A549 (cell line): Measurements from ENCODE around the gene MEX3C. TPM values are rescaled to one million over a fixed set of nuclear protein-coding genes. Genes with fewer than 3 reads are reported as not detected.
A peak's percentile ranks its signal among the peaks of the same experiment; 100 is the strongest.

Experiments used
- ATAC-seq, 2 experiments: fragments of 200-7000 bp in 1 of 2; fragments of >200 bp in 1 of 2; cut with Nextera tagmentation in 1 of 2; cut with Tn5 transposase in 1 of 2; 3 replicates each; pipeline versions ENCODE4 v1.8.0 to v1.9.1; 2018 to 2020; ENCODE audit warnings: mild to moderate bottlenecking in 1 of 2, moderate library complexity in 1 of 2
- CTCF ChIA-PET: fragments of 300-600 bp; sonication (Branson Sonifier 250); formaldehyde crosslinking; extraction: SDS; loops from one replicate; lab custom pipeline; 2021; ENCODE audit warnings: antibody characterized with exemption, inconsistent platforms; lab: Yijun Ruan, JAX
- POLR2A ChIA-PET: fragments of 350-600 bp; formaldehyde crosslinking; extraction: SDS; loops from one replicate; lab custom pipeline; 2021; ENCODE audit warnings: antibody characterized with exemption, inconsistent platforms; lab: Yijun Ruan, JAX
- DNase-seq, 2 experiments: peaks; one replicate each; pipeline versions ENCODE4 v3.0.0 to v3.0.0-alpha.2; 2011 to 2016; ENCODE audit warnings: low read depth in 1 of 2, low spot score in 1 of 2
- FAIRE-seq: peaks from 2 replicates; lab custom pipeline; 2011; peaks lifted over from hg19 to GRCh38; lab: Jason Lieb, UNC
- H3K27ac ChIP-seq, 2 experiments: fragments of >200 bp; sonication (Bioruptor Twin); formaldehyde crosslinking; 3 replicates each; pipeline ENCODE4 v1.5.1; 2016 to 2017
- H3K4me1 ChIP-seq: fragments of >200 bp; sonication (Bioruptor Twin); formaldehyde crosslinking; 3 replicates; pipeline ENCODE4 v1.6.1; 2016
- H3K4me2 ChIP-seq: fragments of >200 bp; sonication (Bioruptor Twin); formaldehyde crosslinking; 3 replicates; pipeline ENCODE4 v1.6.1; 2016
- H3K4me3 ChIP-seq: fragments of >200 bp; sonication (Bioruptor Twin); formaldehyde crosslinking; 3 replicates; pipeline ENCODE4 v1.5.1; 2016
- H3K9me3 ChIP-seq: fragments of >200 bp; sonication (Bioruptor Twin); formaldehyde crosslinking; 3 replicates; pipeline ENCODE4 v1.6.1; 2016
- CHD4 ChIP-seq: fragments of 200-600 bp; sonication (generic); IDR thresholded peaks from 2 replicates; pipeline ENCODE4 v1.6.1; 2016; ENCODE audit warnings: antibody characterized with exemption, mild to moderate bottlenecking, borderline replicate concordance
- EHMT2 ChIP-seq: fragments of 200-600 bp; sonication (generic); IDR thresholded peaks from 2 replicates; pipeline ENCODE4 v1.6.1; 2016; ENCODE audit warnings: antibody characterized with exemption, low read depth, mild to moderate bottlenecking, moderate library complexity
- ESRRA ChIP-seq: fragments of 150-350 bp; IDR thresholded peaks from 2 replicates; pipeline ENCODE4 v1.6.1; 2014; ENCODE audit warnings: mild to moderate bottlenecking, low read length, borderline replicate concordance
- HEYL ChIP-seq: fragments of 250-450 bp; sonication (Bioruptor Pico); IDR thresholded peaks from 2 replicates; pipeline ENCODE4 v1.8.0; 2021; ENCODE audit warnings: mild to moderate bottlenecking, moderate library complexity
- HOXA7 ChIP-seq: fragments of 250-450 bp; sonication (Bioruptor Pico); IDR thresholded peaks from 2 replicates; pipeline ENCODE4 v1.5.0; 2020; ENCODE audit warnings: mild to moderate bottlenecking, moderate library complexity
- JUNB ChIP-seq: fragments of >200 bp; sonication (Bioruptor Twin); formaldehyde crosslinking; IDR thresholded peaks from 2 replicates; pipeline ENCODE4 v1.6.1; 2016
- KDM5A ChIP-seq: fragments of 200-600 bp; sonication (generic); IDR thresholded peaks from 2 replicates; pipeline ENCODE4 v1.6.1; 2016; ENCODE audit warnings: antibody characterized with exemption, mild to moderate bottlenecking
- MAFK ChIP-seq: fragments of 450-650 bp; IDR thresholded peaks from 2 replicates; pipeline ENCODE4 v1.6.1; 2014; ENCODE audit not compliant: partially characterized antibody
- MYC ChIP-seq: IDR thresholded peaks from 2 replicates; pipeline ENCODE4 v1.6.1; 2012; ENCODE audit warnings: mild to moderate bottlenecking, inconsistent platforms, low read length, improper control_type of control experiment, borderline replicate concordance
- RARB ChIP-seq: fragments of 250-450 bp; sonication (Bioruptor Pico); IDR thresholded peaks from 2 replicates; pipeline ENCODE4 v1.8.0; 2021; ENCODE audit warnings: mild to moderate bottlenecking, moderate library complexity
- RNF2 ChIP-seq: fragments of 200-600 bp; sonication (generic); IDR thresholded peaks from 2 replicates; pipeline ENCODE4 v1.6.1; 2016; ENCODE audit warnings: low read depth, mild to moderate bottlenecking, antibody characterized with exemption, moderate library complexity, borderline replicate concordance
- SMC3 ChIP-seq: fragments of >200 bp; sonication (Bioruptor Twin); formaldehyde crosslinking; IDR thresholded peaks from 3 replicates; pipeline ENCODE4 v1.6.1; 2018; ENCODE audit warnings: inconsistent platforms
- WGBS: methylation state at CpG from one replicate; pipeline ENCODE4 v1.1.6; 2017; ENCODE audit errors: missing lambda C conversion rate; 5-methylcytosine and 5-hydroxymethylcytosine counted together
- polyA plus RNA-seq, 4 experiments: library from polyadenylated mRNA; depleted of rRNA in 3 of 4; stranded (reverse); fragments of >200 nt; fragmentation: RNase III in 1 of 4; extraction: RNeasy Plus Mini Kit Qiagen cat#74134 plus additional on column Dnase treatment in 1 of 4; gene quantifications; 2 replicates in 3 of 4; 3 replicates in 1 of 4; pipeline ENCODE4 v1.2.3, GENCODE V29; 2011 to 2017
- TF ChIP-seq, protein P1 (sequence below): fragments of 200-600 bp; sonication (generic); IDR thresholded peaks from 2 replicates; pipeline ENCODE4 v1.6.1; 2016; ENCODE audit warnings: antibody characterized with exemption, mild to moderate bottlenecking, moderate library complexity
- TF ChIP-seq, protein P2 (sequence below): IDR thresholded peaks from 2 replicates; pipeline ENCODE4 v1.6.1; 2012
- TF ChIP-seq, protein P3 (sequence below): fragments of 450-650 bp; IDR thresholded peaks from 2 replicates; pipeline ENCODE4 v1.6.1; 2014; ENCODE audit warnings: antibody characterized with exemption

MEX3C gene
- polyA plus RNA-seq, 2 of the 4 experiments (the other 2 are of a cell fraction), result 17.2 to 48.5 TPM

DNA sequence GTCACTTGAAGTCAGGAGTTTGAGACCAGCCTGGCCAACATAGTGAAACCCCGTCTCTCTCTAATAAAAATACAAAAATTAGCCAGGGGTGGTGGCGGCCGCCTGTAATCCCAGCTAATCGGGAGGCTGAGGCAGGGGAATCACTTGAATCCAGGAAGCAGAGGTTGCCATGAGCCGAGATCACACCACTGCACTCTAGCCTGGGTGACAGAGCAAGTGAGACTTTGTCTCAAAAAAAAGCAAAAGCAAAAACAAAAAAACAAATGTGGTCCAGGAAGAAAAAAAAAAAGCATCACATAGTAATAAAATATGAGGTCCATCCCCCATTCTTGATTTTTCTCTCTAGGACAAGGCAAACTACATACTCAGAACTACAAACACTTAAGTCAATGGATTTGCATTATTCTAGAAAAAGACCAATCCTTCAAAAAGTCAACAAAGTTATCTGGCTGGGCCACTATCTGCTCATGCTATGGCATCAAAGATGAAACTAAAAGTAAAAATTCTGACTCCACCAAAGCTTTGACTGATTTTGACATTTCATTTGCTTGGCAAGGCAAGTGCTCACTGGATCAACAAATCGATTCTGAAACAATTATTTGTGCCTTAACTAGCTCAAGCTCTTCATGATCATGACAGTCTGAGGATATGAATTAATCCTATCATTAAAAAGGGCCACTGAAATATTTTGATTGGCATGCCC, 28.4 kb downstream of the MEX3C start:
- Histone ChIP-seq H3K4me2 (no peak overlapping the region), H3K4me3 (no peak overlapping the region), H3K4me1 (no peaks in the 10 kb centered on the region), H3K9me3 (no peaks in the 10 kb centered on the region), H3K27ac (no peak overlapping the region)
- ChIA-PET POLR2A (no interaction called here), CTCF (interaction anchor here (0.9 kb wide), 1 partner anchor 14 kb away, joined by 3 read pairs; no protein-coding TSS in a partner anchor)
- FAIRE-seq (no peak), ATAC-seq (no peak), DNase-seq (no peak)
- WGBS, result 84% methylated on average over 6 of the region's 6 CpGs
- TF ChIP-seq ESRRA (no peak), RNF2 (no peak), JUNB (no peak), RARB (CRISPR knock-in tag) (no peak), MYC (no peak), CHD4 (no peak)
- TF ChIP-seq, protein P1, sequence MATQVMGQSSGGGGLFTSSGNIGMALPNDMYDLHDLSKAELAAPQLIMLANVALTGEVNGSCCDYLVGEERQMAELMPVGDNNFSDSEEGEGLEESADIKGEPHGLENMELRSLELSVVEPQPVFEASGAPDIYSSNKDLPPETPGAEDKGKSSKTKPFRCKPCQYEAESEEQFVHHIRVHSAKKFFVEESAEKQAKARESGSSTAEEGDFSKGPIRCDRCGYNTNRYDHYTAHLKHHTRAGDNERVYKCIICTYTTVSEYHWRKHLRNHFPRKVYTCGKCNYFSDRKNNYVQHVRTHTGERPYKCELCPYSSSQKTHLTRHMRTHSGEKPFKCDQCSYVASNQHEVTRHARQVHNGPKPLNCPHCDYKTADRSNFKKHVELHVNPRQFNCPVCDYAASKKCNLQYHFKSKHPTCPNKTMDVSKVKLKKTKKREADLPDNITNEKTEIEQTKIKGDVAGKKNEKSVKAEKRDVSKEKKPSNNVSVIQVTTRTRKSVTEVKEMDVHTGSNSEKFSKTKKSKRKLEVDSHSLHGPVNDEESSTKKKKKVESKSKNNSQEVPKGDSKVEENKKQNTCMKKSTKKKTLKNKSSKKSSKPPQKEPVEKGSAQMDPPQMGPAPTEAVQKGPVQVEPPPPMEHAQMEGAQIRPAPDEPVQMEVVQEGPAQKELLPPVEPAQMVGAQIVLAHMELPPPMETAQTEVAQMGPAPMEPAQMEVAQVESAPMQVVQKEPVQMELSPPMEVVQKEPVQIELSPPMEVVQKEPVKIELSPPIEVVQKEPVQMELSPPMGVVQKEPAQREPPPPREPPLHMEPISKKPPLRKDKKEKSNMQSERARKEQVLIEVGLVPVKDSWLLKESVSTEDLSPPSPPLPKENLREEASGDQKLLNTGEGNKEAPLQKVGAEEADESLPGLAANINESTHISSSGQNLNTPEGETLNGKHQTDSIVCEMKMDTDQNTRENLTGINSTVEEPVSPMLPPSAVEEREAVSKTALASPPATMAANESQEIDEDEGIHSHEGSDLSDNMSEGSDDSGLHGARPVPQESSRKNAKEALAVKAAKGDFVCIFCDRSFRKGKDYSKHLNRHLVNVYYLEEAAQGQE, result no peak
- TF ChIP-seq, protein P2, sequence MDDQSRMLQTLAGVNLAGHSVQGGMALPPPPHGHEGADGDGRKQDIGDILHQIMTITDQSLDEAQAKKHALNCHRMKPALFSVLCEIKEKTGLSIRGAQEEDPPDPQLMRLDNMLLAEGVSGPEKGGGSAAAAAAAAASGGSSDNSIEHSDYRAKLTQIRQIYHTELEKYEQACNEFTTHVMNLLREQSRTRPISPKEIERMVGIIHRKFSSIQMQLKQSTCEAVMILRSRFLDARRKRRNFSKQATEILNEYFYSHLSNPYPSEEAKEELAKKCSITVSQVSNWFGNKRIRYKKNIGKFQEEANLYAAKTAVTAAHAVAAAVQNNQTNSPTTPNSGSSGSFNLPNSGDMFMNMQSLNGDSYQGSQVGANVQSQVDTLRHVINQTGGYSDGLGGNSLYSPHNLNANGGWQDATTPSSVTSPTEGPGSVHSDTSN, result no peak

- peak in 1 of 2 experiments; percentile 9 for DNase-seq
- Histone ChIP-seq H3K9me3 (no peaks in the 10 kb centered on the region), H3K4me3 (no peak overlapping the region), H3K27ac (no peak overlapping the region), H3K4me2 (no peak overlapping the region), H3K4me1 (no peaks in the 10 kb centered on the region)
- no peak for ATAC-seq
- ChIA-PET POLR2A (interaction anchor here (1.4 kb wide), 1 partner anchor 29 kb away, joined by 3 read pairs; the partner anchor contains the start of gene MEX3C), CTCF (interaction anchor here (0.9 to 1.5 kb wide), 2 partner anchors 15 to 35 kb away, joined by 3 read pairs; no protein-coding TSS in a partner anchor)
- 66% methylated on average over 4 of the region's 5 CpGs for WGBS
- FAIRE-seq, result no peak
- TF ChIP-seq EHMT2, result no peak
- no peak for TF ChIP-seq HEYL (CRISPR knock-in tag)
- TF ChIP-seq HOXA7 (CRISPR knock-in tag), result no peak
- TF ChIP-seq, protein P1, result no peak
- TF ChIP-seq SMC3, result no peak
- TF ChIP-seq KDM5A, result no peak
- no peak for TF ChIP-seq MAFK
- TF ChIP-seq, protein P3, sequence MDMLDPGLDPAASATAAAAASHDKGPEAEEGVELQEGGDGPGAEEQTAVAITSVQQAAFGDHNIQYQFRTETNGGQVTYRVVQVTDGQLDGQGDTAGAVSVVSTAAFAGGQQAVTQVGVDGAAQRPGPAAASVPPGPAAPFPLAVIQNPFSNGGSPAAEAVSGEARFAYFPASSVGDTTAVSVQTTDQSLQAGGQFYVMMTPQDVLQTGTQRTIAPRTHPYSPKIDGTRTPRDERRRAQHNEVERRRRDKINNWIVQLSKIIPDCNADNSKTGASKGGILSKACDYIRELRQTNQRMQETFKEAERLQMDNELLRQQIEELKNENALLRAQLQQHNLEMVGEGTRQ, result no peak
Measured at GRCh38 chr18:51168026-51168742, 29.3 kb downstream of the MEX3C start.
